HepG2 (cell line): ENCODE results near the gene MAPK4. TPM values are rescaled to one million over a fixed set of nuclear protein-coding genes. Genes with fewer than 3 reads are reported as not detected.

ENCODE experiments used
- FLYWCH1 ChIP-seq: sonication (generic); formaldehyde crosslinking; IDR thresholded peaks from 2 replicates; pipeline ENCODE4 v1.8.1; 2023; ENCODE audit warnings: mild to moderate bottlenecking, missing genetic modification reagents
- GATAD1 ChIP-seq: IDR thresholded peaks from 2 replicates; pipeline ENCODE4 v1.6.1; 2016; ENCODE audit warnings: missing genetic modification reagents, missing compliant biosample characterization
- SAP130 ChIP-seq: IDR thresholded peaks from 2 replicates; pipeline ENCODE4 v1.6.1; 2016; ENCODE audit warnings: low read depth
- THAP11 ChIP-seq: IDR thresholded peaks from 2 replicates; pipeline ENCODE4 v1.6.1; 2016; ENCODE audit warnings: missing biosample characterization, missing genetic modification reagents
- ZHX1 ChIP-seq: sonication (generic); formaldehyde crosslinking; IDR thresholded peaks from 2 replicates; pipeline ENCODE4 v1.8.1; 2022; ENCODE audit warnings: low read depth, mild to moderate bottlenecking, missing genetic modification reagents
- ZNF687 ChIP-seq: sonication (generic); formaldehyde crosslinking; IDR thresholded peaks from 2 replicates; pipeline ENCODE4 v1.5.1; 2020; ENCODE audit warnings: mild to moderate bottlenecking, missing genetic modification reagents, moderate library complexity
- ZNF773 ChIP-seq: sonication (generic); formaldehyde crosslinking; IDR thresholded peaks from 2 replicates; pipeline ENCODE4 v1.4.0; 2020; ENCODE audit warnings: missing genetic modification reagents, borderline replicate concordance
- ZNF891 ChIP-seq: sonication (generic); formaldehyde crosslinking; IDR thresholded peaks from 2 replicates; pipeline ENCODE4 v1.5.0; 2020; ENCODE audit warnings: mild to moderate bottlenecking, missing genetic modification reagents
- polyA plus RNA-seq, 8 experiments: library from polyadenylated mRNA; depleted of rRNA in 3 of 8; stranded (reverse) in 7 of 8; unstranded in 1 of 8; fragments of >200 nt; fragmentation: Illumina TruSeq in 4 of 8; extraction: Trizol in 4 of 8; gene quantifications; 2 replicates each; pipeline versions ENCODE4 v1.2.1 to v1.2.3, GENCODE V29; 2011 to 2016; ENCODE audit warnings: low read depth in 4 of 8, missing spikeins in 1 of 8, mixed read lengths in 1 of 8; ENCODE audit not compliant: insufficient read depth in 1 of 8
- total RNA-seq, 5 experiments: library from RNA; depleted of rRNA; stranded (reverse); fragments of >200 nt; fragmentation: Illumina TruSeq; extraction: Trizol; gene quantifications; 2 replicates each; pipeline ENCODE4 v1.2.3, GENCODE V29; 2016; ENCODE audit warnings: low read depth in 1 of 5
- TF ChIP-seq, protein P1 (sequence below): sonication (generic); formaldehyde crosslinking; IDR thresholded peaks from 2 replicates; pipeline ENCODE4 v1.4.0; 2020; ENCODE audit warnings: low read depth, mild to moderate bottlenecking, missing genetic modification reagents

MAPK4 gene
- total and polyA plus RNA-seq, 2 of the 13 experiments (the other 11 are each of a cell fraction or from before 2014, with no cell fraction given): not detected

DNA sequence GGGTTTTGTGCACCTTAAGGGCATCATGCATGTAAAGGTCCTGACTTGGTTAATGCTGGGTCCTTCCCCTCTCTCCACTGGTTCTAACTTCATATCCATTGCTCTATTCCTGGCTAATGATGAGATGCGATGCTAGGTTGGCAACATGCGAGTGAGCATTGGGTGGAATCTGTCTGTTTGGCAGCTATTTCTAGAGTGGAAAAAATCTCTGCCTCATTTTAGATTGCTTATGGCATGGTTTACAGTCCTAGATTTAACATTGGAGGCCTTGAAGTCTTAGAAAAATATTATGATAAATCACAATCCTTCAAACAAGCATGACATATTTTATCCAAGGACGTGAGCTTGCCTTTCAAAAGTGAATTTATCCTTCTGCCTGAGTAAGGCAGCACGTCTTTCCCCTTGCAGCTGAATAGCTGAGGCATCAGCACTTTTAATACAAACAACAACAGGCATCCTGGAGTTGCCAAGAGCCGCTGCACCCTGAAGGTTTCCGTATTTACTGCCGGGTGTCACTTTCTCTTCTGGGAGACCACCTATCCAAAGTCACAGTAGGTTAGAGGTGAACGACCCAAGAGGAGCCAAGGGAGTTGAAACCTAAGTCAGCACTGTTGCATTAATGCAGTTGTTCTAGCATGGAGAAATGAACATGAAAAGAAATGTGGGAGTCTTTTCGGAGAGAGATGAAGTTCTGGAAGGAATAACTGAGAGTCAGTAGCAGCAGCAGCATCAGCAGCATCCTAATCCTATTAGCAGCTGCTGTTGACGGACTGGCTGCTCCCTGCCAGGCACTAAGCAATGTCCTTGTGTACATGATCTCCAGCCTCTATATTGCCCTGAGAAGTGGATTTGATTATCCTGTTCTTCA is 78.4 kb downstream of the MAPK4 start (continued):
- no peak for TF ChIP-seq ZNF687 (CRISPR knock-in tag)
- no peak for TF ChIP-seq ZHX1 (CRISPR knock-in tag)
- TF ChIP-seq FLYWCH1 (CRISPR knock-in tag): no peak
- TF ChIP-seq, protein P1, sequence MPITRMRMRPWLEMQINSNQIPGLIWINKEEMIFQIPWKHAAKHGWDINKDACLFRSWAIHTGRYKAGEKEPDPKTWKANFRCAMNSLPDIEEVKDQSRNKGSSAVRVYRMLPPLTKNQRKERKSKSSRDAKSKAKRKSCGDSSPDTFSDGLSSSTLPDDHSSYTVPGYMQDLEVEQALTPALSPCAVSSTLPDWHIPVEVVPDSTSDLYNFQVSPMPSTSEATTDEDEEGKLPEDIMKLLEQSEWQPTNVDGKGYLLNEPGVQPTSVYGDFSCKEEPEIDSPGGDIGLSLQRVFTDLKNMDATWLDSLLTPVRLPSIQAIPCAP (CRISPR knock-in tag): no peak
- no peak for TF ChIP-seq ZNF773 (CRISPR knock-in tag)
- TF ChIP-seq GATAD1 (CRISPR knock-in tag): no peak
- TF ChIP-seq SAP130 (CRISPR knock-in tag): no peak
- TF ChIP-seq THAP11: no peak
- TF ChIP-seq ZNF891 (CRISPR knock-in tag): no peak
